GM12873 (cell line): ENCODE measurements around the gene ACAN.

ENCODE experiments used
- CTCF ChIP-seq: IDR thresholded peaks from 2 replicates; pipeline ENCODE4 v1.5.1; 2012; ENCODE audit warnings: low read depth, mild to moderate bottlenecking, moderate library complexity, low read length, control low read depth; ENCODE audit not compliant: insufficient read depth; ENCODE audit errors: missing control alignments

The ACAN gene

GRCh38 chr15:88839961-88840360 lies 36.7 kb downstream of the ACAN start:
- TF ChIP-seq CTCF: no peak

GRCh38 chr15:88841236-88841635 lies 38.0 kb downstream of the ACAN start:
- no peak for TF ChIP-seq CTCF

GRCh38 chr15:88842156-88842555 lies 38.9 kb downstream of the ACAN start:
- TF ChIP-seq CTCF: no peak

- TF ChIP-seq CTCF: no peak
These were observed 40.1 kb downstream of the ACAN start for GRCh38 chr15:88843334-88843733.

DNA sequence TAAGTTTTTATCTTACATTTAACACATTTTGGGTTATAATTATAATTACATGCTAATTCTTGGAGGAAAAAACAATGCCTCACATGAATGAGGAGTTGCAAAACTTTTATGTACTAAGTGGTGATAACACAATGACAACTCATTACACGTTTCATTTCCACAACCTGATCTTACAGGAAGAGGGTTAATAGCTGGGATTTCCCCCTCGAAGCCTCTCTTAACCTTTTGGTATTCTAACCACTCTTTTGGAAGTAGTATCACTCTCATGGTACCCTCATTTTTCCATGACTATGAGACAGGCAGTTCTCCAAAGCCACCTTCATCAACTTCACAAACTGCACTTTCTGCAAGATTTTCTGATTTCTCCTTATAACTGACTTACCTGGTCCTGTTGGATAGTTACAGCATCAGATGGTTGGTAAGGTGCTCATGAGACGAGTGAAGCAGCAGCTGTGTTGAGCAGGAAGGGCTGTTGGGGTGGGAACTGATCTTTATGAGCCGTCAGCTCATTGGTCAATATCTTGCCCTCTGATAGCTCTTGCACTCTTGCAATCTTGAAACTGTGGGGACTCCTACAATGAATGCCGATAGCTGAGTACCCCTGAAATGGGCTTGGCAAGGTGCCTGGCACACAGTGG lies 41.6 kb downstream of the ACAN start:
- no peak for TF ChIP-seq CTCF

DNA sequence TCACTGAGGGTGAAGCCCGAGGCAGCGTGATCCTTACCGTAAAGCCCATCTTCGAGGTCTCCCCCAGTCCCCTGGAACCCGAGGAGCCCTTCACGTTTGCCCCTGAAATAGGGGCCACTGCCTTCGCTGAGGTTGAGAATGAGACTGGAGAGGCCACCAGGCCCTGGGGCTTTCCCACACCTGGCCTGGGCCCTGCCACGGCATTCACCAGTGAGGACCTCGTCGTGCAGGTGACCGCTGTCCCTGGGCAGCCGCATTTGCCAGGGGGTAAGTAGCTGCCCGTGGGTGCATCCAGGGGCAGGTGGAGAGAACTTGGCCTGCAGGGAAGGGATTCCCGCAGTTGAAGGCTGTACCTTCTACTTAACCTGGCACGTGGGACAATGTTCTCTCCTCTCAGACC lies 42.4 kb downstream of the ACAN start:
- no peak for TF ChIP-seq CTCF

DNA sequence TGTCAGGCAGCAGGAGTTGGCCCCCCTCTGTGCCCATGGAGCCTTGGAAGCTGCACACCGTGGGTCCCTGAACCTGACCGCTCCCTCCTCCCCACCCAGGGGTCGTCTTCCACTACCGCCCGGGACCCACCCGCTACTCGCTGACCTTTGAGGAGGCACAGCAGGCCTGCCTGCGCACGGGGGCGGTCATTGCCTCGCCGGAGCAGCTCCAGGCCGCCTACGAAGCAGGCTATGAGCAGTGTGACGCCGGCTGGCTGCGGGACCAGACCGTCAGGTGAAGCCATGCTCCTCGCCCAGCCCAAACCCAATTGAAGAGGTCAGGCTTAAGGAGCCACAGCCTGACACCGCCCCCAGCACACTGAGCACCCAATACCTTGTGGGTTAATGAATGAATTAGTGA lies 43.9 kb downstream of the ACAN start:
- no peak for TF ChIP-seq CTCF

GRCh38 chr15:88848203-88848602 lies 45.0 kb downstream of the ACAN start:
- TF ChIP-seq CTCF: no peak
